Thyroid gland (tissue), 4 donors: ENCODE results near the gene NFATC2. TPM values are rescaled to one million over a fixed set of nuclear protein-coding genes. Genes with fewer than 3 reads are reported as not detected.

Experiments
- DNase-seq, 2 donors: peaks; one replicate each; pipeline ENCODE4 v3.0.0-alpha.2; 2019
- H3K27ac ChIP-seq, 3 donors: fragments of 200-600 bp; sonication (generic); 1 replicate in 2 of 3; 2 replicates in 1 of 3; pipeline ENCODE4 v1.5.1; 2016 to 2019; ENCODE audit warnings: mild to moderate bottlenecking in 1 of 3, moderate library complexity in 1 of 3
- H3K27me3 ChIP-seq: fragments of 200-600 bp; sonication (generic); one replicate; pipeline ENCODE4 v1.5.1; 2019
- H3K36me3 ChIP-seq, 2 donors: fragments of 200-600 bp; sonication (generic); one replicate each; pipeline ENCODE4 v1.5.1; 2016 to 2019
- H3K4me1 ChIP-seq, 2 donors: fragments of 200-600 bp; sonication (generic); one replicate each; pipeline ENCODE4 v1.5.1; 2017 to 2019
- H3K4me3 ChIP-seq, 3 donors: fragments of 200-600 bp; sonication (generic); replicated peaks in 1 of 3; 1 replicate in 2 of 3; 2 replicates in 1 of 3; pipeline ENCODE4 v1.5.1; 2016; ENCODE audit warnings: mild to moderate bottlenecking in 1 of 3
- H3K9me3 ChIP-seq: fragments of 200-600 bp; sonication (generic); one replicate; pipeline ENCODE4 v1.5.1; 2017
- CTCF ChIP-seq, 6 experiments: fragments of 200-600 bp in 3 of 6; fragments of 450-650 bp in 3 of 6; sonication (generic) in 3 of 6; IDR thresholded peaks; one replicate each; pipeline ENCODE4 v1.5.1; 2016 to 2019; ENCODE audit warnings: antibody characterized with exemption in 6 of 6, mild to moderate bottlenecking in 2 of 6, inconsistent platforms in 1 of 6, moderate library complexity in 1 of 6
- POLR2A ChIP-seq, 2 donors: fragments of 450-650 bp; IDR thresholded peaks; one replicate each; pipeline ENCODE4 v1.6.1; 2017; ENCODE audit warnings: antibody characterized with exemption in 2 of 2, mild to moderate bottlenecking in 2 of 2, moderate library complexity in 1 of 2
- WGBS, 2 donors: methylation state at CpG; one replicate each; pipeline ENCODE4 v1.1.5; 2017; 5-methylcytosine and 5-hydroxymethylcytosine counted together
- intact Hi-C: fragments of 100-400 bp; cut with DNase I; formaldehyde crosslinking; loops from one replicate; pipeline ENCODE4 v1.15.1; 2023
- total RNA-seq, 4 donors: library from RNA; depleted of rRNA; stranded (reverse); fragments of >200 nt; gene quantifications; one replicate each; pipeline ENCODE4 v1.2.3, GENCODE V29; 2016

The NFATC2 gene
- total RNA-seq, 4 donors from 2014 or later: 7.5 to 12.6 (median 8.5) TPM

DNA sequence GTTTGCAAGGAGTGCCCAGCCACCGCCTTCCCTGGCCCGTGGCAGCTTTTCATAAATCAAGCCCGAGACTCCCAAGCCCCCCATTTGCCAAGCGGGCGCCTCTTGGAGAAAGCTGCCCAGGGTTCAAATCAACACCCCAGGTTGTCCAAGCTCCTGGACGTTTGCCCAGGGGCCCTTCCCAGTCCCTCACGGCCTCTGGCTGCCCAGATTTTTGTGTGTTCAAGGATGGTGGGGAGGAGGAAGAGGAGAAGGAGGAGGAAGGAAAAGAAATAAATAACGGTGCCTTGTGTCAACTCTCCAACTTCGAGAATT lies 20.6 kb upstream of the NFATC2 start:
- intact Hi-C loops: no loop called here
- TF ChIP-seq POLR2A (IDR thresholded peaks at IDR 0.05) (no peak), CTCF (IDR thresholded peaks at IDR 0.05) (no peak)
- Histone ChIP-seq H3K9me3 (no peaks in the 10 kb centered on the region), H3K36me3 (no peaks in the 10 kb centered on the region), H3K4me3 (peak overlapping the region in 2 of 3 donors; percentile 31 to 34), H3K27me3 (no peaks in the 10 kb centered on the region), H3K27ac (peak overlapping the region; percentile 67 to 82 (median 77)), H3K4me1 (peaks cover 12 to 30% of the 10 kb centered on the region in 2 donors)
- WGBS, 2 donors: 3% methylated on average over 8 to 9 of the region's 9 CpGs
- DNase-seq: no peak

- Histone ChIP-seq H3K36me3 (no peaks in the 10 kb centered on the region), H3K4me1 (peaks cover 12 to 30% of the 10 kb centered on the region in 2 donors), H3K9me3 (no peaks in the 10 kb centered on the region), H3K4me3 (peak overlapping the region in 2 of 3 donors; percentile 31 to 34), H3K27me3 (no peaks in the 10 kb centered on the region), H3K27ac (peak overlapping the region; percentile 67 to 82 (median 77))
- DNase-seq: peak; percentile 73 to 75
- intact Hi-C loops: no loop called here
- TF ChIP-seq POLR2A (IDR thresholded peaks at IDR 0.05) (peak in 1 of 2 donors; percentile 10), CTCF (IDR thresholded peaks at IDR 0.05) (peak in 4 of 6 experiments; percentile 7 to 44 (median 28))
- WGBS, 2 donors: 0% methylated on average over 43 to 52 of the region's 76 CpGs
Observed at GRCh38 chr20:51562332-51563173, 20.0 kb upstream of the NFATC2 start.

DNA sequence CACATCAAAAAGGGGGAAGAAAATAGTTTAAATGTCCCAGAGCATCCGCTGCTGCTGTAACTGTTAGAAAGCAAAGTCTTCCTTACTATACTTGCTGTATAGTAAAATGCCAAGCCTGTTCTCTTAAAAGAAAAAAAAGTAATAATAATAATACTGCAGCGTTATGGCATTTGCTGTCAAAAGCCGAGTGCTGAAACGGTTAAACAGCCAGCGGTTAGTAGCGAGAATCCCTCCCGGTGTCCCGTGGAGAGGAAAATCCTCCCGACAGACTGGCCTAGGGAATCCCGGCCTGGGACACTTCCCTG lies 19.5 kb upstream of the NFATC2 start:
- peak overlapping the region in 2 of 3 donors; percentile 31 to 34 for H3K4me3 ChIP-seq
- H3K4me1 ChIP-seq: peaks cover 12 to 30% of the 10 kb centered on the region in 2 donors
- H3K36me3 ChIP-seq: no peaks in the 10 kb centered on the region
- intact Hi-C loops: no loop called here
- TF ChIP-seq POLR2A (IDR thresholded peaks at IDR 0.05): no peak
- TF ChIP-seq CTCF (IDR thresholded peaks at IDR 0.05): no peak
- peak overlapping the region; percentile 67 to 82 (median 77) for H3K27ac ChIP-seq
- 3% methylated on average over 10 of the region's 10 CpGs for WGBS, 2 donors
- no peaks in the 10 kb centered on the region for H3K9me3 ChIP-seq
- H3K27me3 ChIP-seq: no peaks in the 10 kb centered on the region
- DNase-seq: no peak

DNA sequence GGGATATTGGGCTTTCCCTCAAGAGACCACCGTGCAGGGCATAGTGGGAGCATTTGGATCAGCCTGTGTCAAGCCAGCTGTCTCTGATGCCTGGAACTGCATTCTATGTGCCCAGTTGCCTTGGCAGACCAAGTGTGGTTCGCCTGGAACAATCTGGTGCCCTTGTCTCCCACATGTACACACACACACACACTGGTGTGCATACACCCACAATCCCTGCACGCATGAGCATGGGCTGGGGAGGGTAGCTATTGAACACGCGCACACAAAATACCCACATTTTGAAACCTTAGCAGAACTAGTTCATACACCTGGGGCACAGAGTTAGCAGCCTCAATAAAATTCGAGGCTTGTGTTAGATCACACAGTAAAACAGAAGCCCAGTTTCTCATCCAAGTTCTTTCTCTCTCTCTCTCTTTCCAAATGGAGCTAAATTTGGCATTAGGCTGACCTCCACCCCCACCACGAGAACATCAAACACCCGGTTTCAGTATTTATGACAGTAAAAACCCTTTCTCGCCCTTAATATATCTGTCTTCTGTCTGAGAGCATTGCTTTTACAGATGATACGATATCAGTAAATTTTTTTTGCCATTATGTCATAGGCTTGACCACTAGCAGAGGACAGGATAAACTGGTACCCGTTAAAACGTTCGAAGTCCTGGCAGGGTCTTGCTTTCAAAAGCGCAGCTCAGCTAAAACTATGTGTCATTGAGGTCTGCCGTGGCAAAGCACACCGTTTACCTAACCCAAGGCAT lies 18.2 kb upstream of the NFATC2 start:
- Histone ChIP-seq H3K36me3 (no peaks in the 10 kb centered on the region), H3K27me3 (no peaks in the 10 kb centered on the region), H3K4me1 (peaks cover 12 to 30% of the 10 kb centered on the region in 2 donors), H3K4me3 (no peak overlapping the region), H3K9me3 (no peaks in the 10 kb centered on the region), H3K27ac (no peak overlapping the region)
- intact Hi-C loops: no loop called here
- TF ChIP-seq CTCF (IDR thresholded peaks at IDR 0.05) (no peak), POLR2A (IDR thresholded peaks at IDR 0.05) (no peak)
- no peak for DNase-seq
- WGBS, 2 donors: 39 to 41% methylated on average over 16 of the region's 16 CpGs

DNA sequence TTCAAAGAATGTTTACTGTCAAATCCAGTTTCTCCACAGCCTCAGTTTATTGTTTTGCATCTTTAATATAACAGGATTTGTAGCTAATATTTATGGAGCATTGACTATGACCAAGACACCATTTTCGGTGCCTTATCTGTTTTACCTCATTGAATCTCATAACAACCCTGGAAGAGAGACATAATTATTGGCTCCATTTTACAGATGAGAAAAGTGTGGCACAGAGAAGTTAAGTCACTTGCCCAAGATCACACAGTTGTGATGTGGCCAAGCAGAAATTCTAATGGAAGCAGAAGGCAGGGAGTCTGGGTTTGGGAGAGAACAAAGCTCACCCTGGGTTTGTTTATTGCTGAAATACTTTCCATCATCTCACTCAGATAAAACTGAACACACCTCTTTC lies 17.5 kb upstream of the NFATC2 start:
- no peak overlapping the region for H3K27ac ChIP-seq
- DNase-seq: no peak
- no peak overlapping the region for H3K4me3 ChIP-seq
- no peaks in the 10 kb centered on the region for H3K9me3 ChIP-seq
- intact Hi-C loops: no loop called here
- no peaks in the 10 kb centered on the region for H3K27me3 ChIP-seq
- no peaks in the 10 kb centered on the region for H3K36me3 ChIP-seq
- no peak for TF ChIP-seq POLR2A (IDR thresholded peaks at IDR 0.05)
- no peak for TF ChIP-seq CTCF (IDR thresholded peaks at IDR 0.05)
- H3K4me1 ChIP-seq: peaks cover 12 to 30% of the 10 kb centered on the region in 2 donors
- 95 to 97% methylated on average over 1 of the region's 1 CpG for WGBS, 2 donors
